Measurements from ENCODE around the gene HELB.
A peak's percentile ranks its signal among the peaks of the same experiment; 100 is the strongest.

Gene HELB

DNA sequence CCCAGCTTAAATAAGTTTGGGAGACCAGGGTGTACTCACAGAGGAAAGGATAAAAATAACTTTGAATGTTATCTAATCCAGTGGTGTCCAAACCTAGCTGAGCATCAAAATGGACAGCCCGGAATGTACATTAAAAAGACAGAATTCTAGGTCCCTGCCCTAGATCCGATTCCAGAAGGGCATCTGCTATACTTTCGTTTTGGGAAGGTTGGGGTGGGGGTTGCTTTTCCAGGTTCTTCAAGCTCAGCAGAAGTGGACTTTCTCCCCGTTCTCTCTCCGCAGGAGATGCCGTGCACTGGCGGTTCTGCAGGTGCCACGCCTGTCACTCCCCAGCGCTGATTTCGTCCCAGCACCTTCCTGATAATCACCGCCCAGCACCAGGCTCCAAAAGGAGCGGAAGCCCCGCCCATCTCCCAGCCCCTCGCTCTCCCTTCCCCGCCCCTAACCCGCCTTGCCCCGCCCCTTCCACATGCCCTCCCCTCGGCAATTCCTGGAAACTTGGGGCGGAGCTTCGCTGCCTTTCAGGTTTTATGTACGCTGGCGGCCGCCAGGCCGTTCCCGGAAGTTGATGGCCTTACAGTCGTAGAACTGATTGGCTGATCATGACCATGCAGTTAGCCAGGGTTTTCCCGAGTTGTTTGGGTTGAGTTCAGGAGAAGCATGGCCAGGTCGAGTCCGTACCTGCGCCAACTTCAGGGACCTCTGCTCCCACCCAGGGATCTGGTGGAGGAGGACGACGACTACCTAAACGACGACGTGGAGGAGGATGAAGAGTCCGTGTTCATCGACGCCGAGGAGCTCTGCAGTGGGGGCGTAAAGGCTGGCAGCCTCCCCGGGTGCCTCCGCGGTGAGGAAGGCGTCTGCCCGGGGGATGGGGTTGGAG is at the start of gene HELB:
Gene HELB, plus strand, starts transcription at position 550 of the 883 bp plus-strand sequence. Its CDS starts 111 bp downstream, at position 661.
- peak; percentile 98 for DNase-seq (ENCODE audit: low spot score)

DNA sequence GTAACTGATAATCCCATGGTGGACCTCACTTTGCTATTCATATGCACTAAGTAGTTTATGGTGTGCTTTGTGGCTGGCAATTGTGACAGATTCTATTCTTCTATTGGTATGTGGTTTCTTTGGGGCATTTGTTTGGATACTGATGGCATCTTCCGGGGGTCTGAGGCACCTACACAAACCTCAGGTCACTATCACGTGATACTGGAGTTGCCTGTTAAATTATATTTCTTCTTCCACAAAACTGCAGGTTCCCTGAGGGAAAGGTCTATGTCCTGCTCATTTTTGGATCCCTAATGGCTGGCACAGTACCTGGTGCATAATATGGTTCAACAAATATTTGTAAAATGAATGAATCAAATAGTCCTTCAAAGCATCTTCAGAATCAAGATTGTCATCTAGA is 49.5 kb upstream of the HELB start:
- DNase-seq (ENCODE audit: low spot score), result no peak

DNA sequence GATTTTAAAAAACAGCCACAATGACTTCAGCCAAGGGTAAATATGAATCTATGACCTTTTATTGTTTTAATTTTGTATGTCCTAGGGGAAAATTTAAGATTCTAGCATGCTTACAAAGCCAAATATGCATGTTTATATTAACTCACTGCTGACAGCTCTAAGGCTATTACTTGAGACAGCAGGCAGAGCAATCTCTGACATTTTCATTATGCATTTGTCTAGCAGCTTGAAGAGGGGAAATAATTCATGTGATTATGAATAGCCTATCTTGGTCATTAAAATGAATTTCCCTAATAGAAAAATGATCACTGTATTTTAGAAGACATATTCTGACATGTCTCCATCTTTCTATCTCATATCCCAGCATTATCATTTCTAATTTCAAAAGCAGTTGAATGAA is 46.6 kb upstream of the HELB start:
- no peak for DNase-seq (ENCODE audit: low spot score)

- no peak for DNase-seq (ENCODE audit: low spot score)
Measured at GRCh38 chr12:66258011-66258410, 44.3 kb upstream of the HELB start.

- DNase-seq (ENCODE audit: low spot score), result no peak
Measured at GRCh38 chr12:66262737-66263136, 39.6 kb upstream of the HELB start.

GRCh38 chr12:66268562-66268961 is 33.7 kb upstream of the HELB start:
- peak; percentile 60 for DNase-seq (ENCODE audit: low spot score)

DNA sequence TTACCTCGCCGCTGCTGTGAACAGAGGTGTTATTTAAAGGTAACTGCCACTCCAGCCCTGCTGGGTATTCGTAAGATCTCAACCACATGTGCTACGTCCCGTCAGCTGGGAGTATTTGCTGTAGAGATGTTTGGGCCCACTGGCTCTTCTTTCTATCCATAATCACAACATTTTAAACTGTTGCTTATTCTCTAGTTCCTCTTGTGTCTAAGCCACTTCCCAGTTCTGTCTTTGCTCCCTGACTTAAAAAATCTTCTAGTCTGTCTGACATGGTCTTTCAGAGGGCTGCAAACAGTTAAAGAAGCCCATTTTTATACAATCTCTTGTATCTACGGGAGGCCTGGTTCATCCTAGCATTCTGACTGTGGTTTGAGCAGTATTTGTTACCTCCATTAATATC is 33.2 kb upstream of the HELB start:
- DNase-seq (ENCODE audit: low spot score), result peak; percentile 33

DNA sequence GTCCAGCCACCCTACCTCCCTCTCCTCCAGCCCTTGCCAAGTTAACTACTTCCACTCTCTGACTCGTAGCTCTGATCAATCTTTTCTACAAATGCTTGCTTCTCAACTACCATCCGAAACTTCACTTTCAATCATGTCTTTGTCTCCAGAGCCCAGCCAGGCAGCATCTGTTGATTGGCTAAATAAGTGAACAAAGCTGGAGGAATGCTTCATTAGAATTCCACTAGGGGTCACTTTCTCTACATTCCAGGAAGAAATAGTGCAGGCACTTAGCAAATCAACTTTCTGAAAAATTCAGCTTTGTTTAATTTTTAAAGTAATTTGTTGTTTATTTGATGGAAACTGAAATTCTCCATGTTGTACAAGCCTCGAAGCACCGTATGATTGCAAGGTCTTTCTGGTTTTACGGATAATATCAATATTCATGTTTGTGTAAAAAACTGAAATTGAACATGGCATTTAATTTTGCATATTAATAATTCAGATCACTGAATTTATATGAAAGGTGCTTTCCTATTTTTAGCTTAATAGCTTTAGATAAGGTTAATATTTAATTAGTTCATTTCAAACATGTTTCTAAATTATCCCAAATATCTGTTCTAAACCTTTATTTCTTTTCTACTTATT is 32.4 kb upstream of the HELB start:
- peak; percentile 90 for DNase-seq (ENCODE audit: low spot score)

DNA sequence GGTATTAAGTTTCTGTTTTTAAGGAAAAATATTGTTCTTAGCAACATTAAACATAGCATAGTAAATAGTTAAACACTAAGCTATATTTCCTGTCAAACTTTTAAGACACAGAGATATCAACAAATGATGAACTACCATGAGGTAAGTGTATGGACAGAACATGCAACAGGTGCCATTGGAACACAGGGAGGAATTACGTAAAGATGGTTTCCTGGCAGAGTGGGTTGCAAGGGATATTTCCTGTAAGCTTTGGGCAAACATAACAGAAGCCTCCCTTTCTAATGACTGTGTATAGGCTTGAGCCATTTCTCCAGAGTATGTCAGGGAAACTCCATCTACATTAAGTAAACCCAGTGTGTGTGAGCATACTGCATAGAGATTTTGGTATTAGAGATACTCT is 31.7 kb upstream of the HELB start:
- no peak for DNase-seq (ENCODE audit: low spot score)

DNA sequence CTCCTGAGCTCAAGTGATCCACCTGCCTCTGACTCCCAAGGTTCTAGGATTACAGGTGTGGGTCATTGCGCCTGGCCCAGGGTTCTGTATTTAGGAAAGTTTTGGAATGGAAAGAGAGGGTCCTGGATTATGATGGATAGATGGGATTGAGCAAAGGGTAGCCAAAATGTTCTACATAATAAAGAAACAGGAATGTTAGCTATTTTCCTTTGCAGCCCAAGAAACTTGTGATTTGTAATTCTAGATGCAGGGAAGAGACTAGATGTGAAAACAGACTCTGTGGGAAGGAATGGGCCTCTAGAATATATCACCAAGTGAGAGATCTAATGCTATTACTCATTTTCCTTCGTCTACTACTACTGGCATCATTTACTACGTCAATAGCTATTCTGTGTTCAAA is 29.6 kb upstream of the HELB start:
- no peak for DNase-seq (ENCODE audit: low spot score)

DNA sequence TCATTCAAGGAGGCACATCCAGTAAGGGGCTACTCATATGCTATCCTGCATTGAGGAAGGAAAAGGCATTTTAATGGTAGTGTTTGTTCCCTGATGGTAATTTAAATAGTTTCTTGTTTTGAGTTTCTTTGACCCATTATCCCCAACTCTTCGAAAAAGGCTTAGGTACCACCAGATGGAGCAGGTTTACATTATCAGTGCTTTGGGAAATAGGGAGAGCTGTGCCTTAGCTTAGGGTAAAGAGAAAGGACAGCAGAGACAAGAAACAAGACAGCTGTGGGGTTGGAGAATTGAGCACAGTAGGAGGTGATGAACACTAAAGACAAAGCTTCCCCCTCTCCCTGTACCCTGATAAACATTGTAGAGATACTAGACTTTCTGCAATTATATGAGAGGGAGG is 29.1 kb upstream of the HELB start:
- no peak for DNase-seq (ENCODE audit: low spot score)

DNA sequence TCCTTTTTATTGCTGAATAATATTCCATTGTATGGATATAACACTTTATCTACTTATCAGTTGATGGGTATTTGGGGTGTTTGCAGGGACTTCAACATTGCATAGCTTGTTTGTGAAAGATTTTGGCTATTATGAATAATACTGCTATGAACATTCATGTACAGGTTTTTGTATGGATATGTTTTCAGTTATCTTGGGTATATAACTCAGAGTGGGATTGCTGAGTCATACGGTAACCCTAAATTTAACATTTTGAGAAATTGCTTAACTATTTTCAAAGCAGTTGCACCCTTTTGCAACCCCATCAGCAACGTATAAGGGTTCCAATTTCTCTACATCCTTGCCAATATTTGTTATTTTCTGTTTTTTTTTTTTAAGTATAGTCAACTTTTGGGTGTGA is 27.3 kb upstream of the HELB start:
- DNase-seq (ENCODE audit: low spot score), result no peak

DNA sequence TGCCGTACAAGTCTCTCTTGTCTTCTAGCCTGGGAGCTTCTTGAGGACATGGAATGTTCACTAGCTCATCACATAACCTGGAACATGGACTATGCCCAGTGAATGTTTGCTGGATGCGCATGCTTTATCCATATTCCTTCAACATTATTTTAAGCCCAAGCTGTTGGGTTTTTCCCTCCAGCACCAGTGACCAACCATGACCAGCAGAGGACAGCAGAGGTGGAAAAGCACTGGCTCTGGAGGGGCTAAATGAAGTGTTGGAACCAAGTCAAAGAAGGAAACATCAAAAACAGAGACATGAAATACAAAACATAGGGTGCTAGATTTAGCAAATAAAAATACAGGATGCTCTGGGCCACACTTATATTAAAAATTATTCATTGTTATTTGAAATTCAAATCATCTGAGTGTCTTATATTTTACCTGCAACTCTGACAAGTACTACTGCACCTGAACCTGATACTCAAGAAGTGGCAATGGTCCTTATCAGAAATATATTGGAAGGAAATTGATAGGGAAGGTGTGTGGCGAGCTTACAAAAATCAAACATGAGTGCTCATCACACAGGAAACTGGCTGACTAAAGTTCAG is 23.1 kb upstream of the HELB start:
- DNase-seq (ENCODE audit: low spot score), result peak; percentile 32

GRCh38 chr12:66280561-66280960 is 21.7 kb upstream of the HELB start:
- no peak for DNase-seq (ENCODE audit: low spot score)

DNA sequence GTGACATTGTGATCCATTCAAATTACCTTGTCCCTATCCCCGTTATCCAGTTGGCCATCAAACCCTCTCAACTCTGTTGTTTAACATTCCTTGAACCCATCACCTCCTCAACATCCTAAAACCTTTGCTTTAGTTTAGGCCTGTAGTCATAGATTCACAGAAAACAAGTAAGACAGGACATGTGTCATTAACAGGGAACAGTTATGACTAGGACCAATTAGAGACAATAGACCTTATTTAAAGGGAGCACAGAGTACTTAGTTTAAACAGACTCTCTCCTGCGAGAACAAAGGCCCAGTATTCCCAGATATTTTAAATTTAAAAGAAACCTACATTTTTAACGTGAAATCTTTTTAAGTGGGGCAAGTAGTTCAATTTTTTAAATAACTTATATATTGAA is 20.0 kb upstream of the HELB start:
- no peak for DNase-seq (ENCODE audit: low spot score)

DNA sequence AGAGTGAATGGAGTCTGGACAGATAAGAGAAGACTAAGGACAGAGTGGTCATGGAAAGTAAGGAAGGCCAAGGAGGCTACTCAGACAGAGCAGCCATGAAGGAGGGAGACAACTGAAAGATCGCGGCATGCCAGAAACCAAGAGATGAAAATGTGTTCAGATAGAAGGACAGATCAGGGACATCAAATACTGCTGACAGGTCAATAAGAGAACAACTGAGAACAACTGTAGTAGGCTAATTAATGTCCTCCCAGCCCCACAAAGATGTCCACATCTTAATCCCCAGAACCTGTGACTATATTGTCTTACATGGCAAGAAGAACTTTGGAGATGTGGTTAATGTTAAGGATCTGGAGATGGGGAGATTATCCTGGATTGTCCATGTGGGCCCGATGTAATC is 15.0 kb upstream of the HELB start:
- no peak for DNase-seq (ENCODE audit: low spot score)

DNA sequence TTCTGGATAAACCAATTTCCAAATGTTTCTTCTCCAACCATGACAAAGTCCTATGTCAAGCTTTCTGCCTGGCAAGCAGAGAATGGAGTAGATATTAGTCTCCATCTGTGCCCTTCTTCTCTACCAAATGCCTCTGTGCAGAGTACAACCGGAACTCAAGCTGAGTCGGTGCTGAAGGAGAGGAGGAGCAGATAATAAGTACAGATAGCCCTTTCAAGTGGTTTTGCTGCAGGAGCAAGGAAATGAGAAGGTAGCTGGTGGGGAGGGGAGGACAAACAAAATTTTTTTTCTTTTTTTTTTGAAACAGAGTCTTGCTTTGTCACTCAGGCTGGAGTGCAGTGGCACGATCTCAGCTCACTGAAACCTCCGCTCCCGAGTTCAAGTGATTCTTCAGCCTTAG is 14.2 kb upstream of the HELB start:
- no peak for DNase-seq (ENCODE audit: low spot score)

GRCh38 chr12:66289485-66289884 is 12.8 kb upstream of the HELB start:
- no peak for DNase-seq (ENCODE audit: low spot score)

- DNase-seq (ENCODE audit: low spot score), result no peak
Measured at GRCh38 chr12:66290716-66291200, 11.5 kb upstream of the HELB start.

DNA sequence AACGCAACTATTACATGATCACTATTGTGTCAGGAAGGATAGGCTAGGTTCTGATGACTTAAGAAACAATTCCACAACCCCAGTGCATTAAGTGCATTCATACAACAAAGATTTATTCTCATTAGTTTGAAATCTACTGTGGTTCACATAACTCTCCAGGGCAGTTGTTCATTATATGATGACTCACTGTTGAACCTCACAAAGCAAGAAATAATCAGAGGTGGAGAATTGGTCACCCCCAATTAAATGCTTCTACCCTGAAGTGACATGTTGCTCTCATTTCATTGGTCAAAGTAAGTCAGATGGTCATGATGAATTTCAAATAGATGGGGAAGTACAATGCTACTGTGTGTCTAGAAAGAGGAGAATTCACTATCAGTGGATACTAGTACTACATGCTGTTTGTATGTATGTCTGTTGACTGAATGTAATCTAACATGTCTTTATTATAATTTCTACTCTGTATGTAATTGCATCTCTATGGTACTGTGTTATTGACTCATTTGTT is 6.1 kb upstream of the HELB start:
- DNase-seq (ENCODE audit: low spot score), result no peak

GRCh38 chr12:66297080-66297479 is 5.2 kb upstream of the HELB start:
- no peak for DNase-seq (ENCODE audit: low spot score)

DNA sequence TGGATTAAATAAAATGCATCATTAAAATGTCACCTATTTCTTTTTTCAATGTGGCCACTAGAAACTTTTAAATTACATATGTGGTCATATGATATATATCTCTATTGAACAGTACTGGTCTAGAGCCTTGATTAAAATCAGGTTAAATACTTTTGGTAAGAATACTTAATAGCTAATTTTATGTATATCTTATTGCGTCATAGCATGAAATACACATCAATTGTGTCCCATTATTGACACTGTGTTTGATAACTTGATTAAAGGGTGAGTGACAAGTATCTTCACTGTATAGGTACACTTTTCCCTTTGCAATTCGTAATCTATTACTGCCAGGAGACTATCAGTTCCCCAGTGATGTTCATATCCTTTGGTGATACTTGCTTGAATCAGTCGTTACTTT is 4.4 kb upstream of the HELB start:
- no peak for DNase-seq (ENCODE audit: low spot score)

DNA sequence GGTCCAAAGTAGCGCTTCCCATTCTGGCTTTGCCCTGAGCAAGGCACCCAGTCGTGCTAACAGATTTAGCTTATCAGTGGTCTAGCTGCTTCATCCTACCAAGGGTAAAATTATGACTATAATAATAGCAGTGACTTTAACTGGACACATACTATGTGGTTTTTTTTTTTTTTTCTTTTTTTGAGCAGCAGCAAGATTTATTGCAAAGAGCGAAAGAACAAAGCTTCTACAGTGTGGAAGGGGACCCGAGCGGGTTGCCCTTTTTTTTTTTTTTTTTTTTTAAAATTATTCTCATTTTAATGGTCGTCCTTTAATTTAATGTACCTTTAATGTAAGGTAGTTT is 505 bp downstream of the HELB start:
- no peak for DNase-seq (ENCODE audit: low spot score)
